ENCODE data around the gene SLC22A23.

DNA sequence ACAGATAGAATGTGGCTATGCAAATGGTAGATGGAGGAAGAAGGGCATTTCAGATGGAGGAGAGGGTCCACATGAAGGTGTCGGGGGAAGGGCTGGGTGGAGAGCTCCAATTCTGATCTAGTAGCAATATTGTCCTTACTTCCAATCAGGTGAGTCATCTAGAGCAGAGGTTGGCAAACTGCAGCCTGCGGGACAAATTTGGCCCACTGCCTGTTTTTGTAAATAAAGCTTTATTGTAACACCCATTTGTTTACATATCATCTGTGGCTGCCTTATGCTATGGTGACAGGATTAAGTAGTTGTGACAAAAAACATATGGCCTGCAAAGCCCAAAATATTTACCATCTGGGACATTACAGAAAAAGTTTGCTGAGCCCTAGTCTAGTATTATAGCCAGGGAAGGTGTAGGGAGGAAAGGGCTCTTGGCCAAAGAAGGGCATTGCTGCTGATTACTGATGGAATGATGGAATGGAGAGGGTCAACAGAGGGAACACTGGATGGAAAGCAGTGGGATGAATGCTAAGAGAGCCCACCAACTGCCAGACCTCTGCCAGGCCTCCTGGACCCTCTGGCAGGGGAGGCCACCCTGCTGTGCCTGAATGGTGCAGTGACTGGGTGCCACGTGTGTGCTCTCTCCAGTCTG lies 79.8 kb downstream of the SLC22A23 start:
- TF ChIP-seq, protein P1, sequence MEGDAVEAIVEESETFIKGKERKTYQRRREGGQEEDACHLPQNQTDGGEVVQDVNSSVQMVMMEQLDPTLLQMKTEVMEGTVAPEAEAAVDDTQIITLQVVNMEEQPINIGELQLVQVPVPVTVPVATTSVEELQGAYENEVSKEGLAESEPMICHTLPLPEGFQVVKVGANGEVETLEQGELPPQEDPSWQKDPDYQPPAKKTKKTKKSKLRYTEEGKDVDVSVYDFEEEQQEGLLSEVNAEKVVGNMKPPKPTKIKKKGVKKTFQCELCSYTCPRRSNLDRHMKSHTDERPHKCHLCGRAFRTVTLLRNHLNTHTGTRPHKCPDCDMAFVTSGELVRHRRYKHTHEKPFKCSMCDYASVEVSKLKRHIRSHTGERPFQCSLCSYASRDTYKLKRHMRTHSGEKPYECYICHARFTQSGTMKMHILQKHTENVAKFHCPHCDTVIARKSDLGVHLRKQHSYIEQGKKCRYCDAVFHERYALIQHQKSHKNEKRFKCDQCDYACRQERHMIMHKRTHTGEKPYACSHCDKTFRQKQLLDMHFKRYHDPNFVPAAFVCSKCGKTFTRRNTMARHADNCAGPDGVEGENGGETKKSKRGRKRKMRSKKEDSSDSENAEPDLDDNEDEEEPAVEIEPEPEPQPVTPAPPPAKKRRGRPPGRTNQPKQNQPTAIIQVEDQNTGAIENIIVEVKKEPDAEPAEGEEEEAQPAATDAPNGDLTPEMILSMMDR (IDR thresholded peaks at IDR 0.05): no peak
- TF ChIP-seq POLR2A (IDR thresholded peaks at IDR 0.05) (no peak), POLR2AphosphoS5 (IDR thresholded peaks at IDR 0.05) (no peak)

Data from sigmoid colon (tissue), 4 donors.